RWPE1 (cell line): Measurements from ENCODE around the gene P4HA2.
"Not testable (repeated sequence)": the region's sequence is repeated elsewhere in the genome, so short reads cannot be mapped to it uniquely, and the experiment has no call there.

ENCODE experiments used
- CTCF ChIA-PET: fragments of 350-600 bp; sonication (Branson Sonifier 250); formaldehyde crosslinking; extraction: SDS; loops from one replicate; lab custom pipeline; 2021; lab: Yijun Ruan, JAX
- POLR2A ChIA-PET: fragments of 400-600 bp; formaldehyde crosslinking; extraction: SDS; loops from one replicate; lab custom pipeline; 2020; ENCODE audit warnings: antibody characterized with exemption; ENCODE audit not compliant: low non-redundant PET; lab: Yijun Ruan, JAX
- DNase-seq: peaks from one replicate; pipeline ENCODE4 v3.0.0; 2012; ENCODE audit warnings: low spot score
- H3K27ac ChIP-seq: fragments of 450-650 bp; 2 replicates; pipeline ENCODE4 v1.5.1; 2017
- TF ChIP-seq, protein P1 (sequence below): fragments of 450-650 bp; conservative IDR thresholded peaks from 2 replicates; pipeline ENCODE4 v1.5.1; 2017; ENCODE audit warnings: low read depth, mild to moderate bottlenecking

The P4HA2 gene

DNA sequence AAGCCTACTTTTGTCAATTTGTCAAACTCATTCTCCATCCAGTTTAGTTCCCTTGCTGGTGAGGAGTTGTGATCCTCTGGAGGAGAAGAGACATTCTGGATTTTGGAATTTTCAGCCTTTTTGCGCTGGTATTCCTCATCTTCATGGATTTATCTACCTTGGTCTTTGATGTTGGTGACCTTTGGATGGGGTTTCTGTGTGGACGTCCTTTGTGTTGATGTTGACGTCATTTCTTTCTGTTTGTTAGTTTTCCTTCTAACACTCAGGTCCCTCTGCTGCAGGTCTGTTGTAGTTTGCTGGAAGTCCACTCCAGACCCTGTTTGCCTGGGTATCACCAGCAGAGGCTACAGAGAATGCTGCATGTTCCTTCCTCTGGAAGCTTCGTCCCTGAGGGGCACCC, 71.2 kb downstream of the P4HA2 start:
- TF ChIP-seq, protein P1, sequence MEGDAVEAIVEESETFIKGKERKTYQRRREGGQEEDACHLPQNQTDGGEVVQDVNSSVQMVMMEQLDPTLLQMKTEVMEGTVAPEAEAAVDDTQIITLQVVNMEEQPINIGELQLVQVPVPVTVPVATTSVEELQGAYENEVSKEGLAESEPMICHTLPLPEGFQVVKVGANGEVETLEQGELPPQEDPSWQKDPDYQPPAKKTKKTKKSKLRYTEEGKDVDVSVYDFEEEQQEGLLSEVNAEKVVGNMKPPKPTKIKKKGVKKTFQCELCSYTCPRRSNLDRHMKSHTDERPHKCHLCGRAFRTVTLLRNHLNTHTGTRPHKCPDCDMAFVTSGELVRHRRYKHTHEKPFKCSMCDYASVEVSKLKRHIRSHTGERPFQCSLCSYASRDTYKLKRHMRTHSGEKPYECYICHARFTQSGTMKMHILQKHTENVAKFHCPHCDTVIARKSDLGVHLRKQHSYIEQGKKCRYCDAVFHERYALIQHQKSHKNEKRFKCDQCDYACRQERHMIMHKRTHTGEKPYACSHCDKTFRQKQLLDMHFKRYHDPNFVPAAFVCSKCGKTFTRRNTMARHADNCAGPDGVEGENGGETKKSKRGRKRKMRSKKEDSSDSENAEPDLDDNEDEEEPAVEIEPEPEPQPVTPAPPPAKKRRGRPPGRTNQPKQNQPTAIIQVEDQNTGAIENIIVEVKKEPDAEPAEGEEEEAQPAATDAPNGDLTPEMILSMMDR, result no peak
- ChIA-PET CTCF (no interaction called here), POLR2A (no interaction called here)
- no peak for DNase-seq
- no peak overlapping the region for H3K27ac ChIP-seq

DNA sequence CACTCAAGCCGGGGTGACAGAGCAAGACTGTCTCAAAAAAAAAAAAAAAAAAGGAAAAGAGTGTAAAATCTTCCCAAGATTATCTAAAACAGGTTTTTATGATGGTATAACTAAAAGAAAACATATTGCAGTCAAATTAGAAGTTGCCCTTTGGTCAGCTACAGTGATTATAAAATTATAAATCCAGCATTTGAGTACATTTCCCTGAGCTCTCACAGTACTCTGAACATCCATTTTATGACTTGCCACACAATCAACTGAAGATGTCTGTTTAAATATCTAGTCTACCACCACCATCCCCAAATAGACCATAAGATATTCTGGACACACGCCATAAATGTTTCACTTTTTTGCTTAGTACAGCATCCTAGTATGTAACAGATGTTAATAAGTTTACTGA, 77.1 kb downstream of the P4HA2 start:
- CTCF ChIA-PET, result no interaction called here
- TF ChIP-seq, protein P1, result no peak
- no peak overlapping the region for H3K27ac ChIP-seq
- POLR2A ChIA-PET, result no interaction called here
- DNase-seq, result no peak

DNA sequence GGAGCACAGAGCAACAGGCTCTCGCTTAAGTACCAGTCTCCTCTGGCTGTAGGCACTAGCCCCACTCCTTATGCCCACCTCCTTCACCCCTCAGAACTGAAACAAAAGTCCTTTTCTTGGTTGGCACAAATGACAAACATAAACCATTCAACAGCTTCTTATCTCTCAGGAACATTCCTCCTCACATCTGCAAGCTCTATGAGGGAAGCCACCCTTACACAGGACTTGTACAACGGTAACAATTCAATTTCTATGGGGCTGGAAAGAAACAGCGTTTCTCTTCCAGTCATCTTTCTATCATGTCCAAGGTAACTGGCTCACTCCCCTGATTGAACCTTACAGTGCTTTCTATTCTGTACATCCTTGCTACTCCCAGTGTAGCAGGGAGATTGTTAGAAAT, 80.0 kb downstream of the P4HA2 start:
- CTCF ChIA-PET, result no interaction called here
- no peak for DNase-seq
- POLR2A ChIA-PET, result no interaction called here
- H3K27ac ChIP-seq, result no peak overlapping the region
- TF ChIP-seq, protein P1, result no peak

DNA sequence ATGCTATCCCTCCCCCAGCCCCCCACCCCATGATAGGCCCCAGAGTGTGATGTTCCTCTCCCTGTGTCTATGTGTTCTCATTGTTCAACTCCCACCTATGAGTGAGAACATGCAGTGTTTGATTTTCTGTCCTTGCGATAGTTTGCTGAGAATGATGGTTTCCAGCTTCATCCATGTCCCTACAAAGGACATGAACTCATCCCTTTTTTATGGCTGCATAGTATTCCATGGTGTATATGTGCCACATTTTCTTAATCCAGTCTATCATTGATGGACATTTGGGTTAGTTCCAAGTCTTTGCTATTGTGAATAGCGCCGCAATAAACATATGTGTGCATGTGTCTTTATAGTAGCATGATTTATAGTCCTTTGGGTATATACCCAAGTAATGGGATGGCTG, 82.3 kb downstream of the P4HA2 start:
- POLR2A ChIA-PET, CTCF ChIA-PET: not testable (repeated sequence)

DNA sequence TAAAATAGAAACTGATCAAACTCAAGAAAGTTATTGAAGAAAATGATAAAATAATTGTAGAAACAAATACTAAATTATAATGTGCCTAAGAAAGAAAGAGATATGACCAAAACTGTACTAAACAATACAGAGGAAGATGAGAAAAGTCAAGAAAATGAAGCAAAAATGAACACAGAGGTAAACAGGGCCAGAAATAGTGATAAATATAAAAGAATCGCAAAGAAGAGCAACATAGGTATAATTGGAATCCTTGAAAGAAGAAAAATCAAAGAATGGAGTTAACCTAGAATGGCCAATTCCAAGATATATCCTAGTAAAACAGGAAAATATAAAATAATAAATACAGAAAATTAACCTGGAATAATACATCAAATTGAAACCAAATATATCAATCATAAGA, 84.5 kb downstream of the P4HA2 start:
- CTCF ChIA-PET, result interaction anchor here (0.6 kb wide), 1 partner anchor 47 kb away, joined by 3 read pairs; no protein-coding TSS in a partner anchor

More for the DNA sequence above, 82.3 kb downstream of the P4HA2 start:
- H3K27ac ChIP-seq, DNase-seq: not testable (repeated sequence)

DNA sequence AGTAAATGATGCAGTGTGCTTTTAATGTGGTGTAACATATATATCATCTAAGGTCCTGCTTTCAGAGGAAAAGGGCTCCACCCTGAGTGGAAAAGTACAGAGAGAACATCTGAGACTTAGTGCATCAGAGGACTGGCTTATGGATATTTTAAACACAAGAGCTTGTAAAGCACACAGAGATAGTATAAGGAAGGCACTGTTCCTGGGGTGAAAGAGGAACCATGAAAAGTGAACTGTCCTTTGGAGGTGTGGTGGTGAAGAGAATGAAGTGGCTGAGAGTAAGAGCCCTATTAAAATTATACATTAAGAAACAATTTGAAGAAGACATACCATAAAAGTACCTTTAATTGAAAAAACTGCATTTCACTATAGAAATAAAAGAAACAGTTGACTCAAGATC, 85.2 kb downstream of the P4HA2 start:
- POLR2A ChIA-PET, result no interaction called here
- CTCF ChIA-PET, result interaction anchor here (1.3 kb wide), 1 partner anchor 38 kb away, joined by 7 read pairs; no protein-coding TSS in a partner anchor
- TF ChIP-seq, protein P1, result no peak
- no peak overlapping the region for H3K27ac ChIP-seq
- no peak for DNase-seq

More for the DNA sequence above, 84.5 kb downstream of the P4HA2 start:
- no peak for DNase-seq
- POLR2A ChIA-PET, result no interaction called here
- TF ChIP-seq, protein P1, result no peak
- H3K27ac ChIP-seq, result no peak overlapping the region
